Left hindlimb (tissue), 1 donor: ENCODE measurements around the gene MCTP1.

Source experiments
- DNase-seq: peaks from one replicate; pipeline ENCODE4 v3.0.0-alpha.2; 2018

Gene MCTP1

GRCh38 chr5:94691291-94691690 is 593.6 kb downstream of the MCTP1 start:
- no peak for DNase-seq

DNA sequence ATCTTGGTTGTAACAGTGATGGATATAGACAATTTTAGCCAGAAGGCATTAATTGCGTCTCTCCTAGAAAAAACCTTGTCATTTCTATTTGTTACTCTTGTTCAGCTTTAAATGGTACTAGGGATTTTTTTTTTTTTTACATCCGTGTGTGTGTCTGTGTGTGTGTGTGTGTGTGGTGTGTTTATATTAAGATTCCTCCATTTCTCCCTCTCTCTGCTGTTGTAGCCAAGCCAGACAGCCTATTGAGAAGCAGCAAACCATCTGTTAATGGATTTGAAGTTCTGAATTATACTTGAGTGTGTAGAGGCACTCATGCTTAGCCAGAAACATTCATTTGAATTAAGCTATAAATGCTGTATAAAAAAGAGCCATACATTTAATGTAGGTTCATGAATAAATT is 594.1 kb downstream of the MCTP1 start:
- no peak for DNase-seq

DNA sequence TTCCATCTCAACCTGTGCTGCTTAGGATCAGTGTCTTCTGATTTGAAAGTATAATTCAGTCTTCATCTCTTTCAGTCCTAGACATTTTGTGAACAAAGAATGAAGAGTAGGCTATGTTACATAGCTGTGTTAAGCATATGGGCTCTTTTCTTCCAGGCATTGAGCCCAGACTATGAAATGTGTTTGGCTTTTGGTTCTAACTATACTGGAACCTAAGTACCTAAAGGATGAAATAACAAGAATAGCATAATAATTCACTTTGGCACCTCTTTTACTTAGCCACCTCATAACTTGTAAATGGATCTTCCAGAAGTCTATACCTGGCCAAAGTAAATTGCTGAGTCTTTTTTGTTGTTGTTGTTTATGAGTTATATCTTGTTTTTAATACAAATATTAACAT is 595.0 kb downstream of the MCTP1 start:
- DNase-seq = no peak

GRCh38 chr5:94682814-94683520 is 601.9 kb downstream of the MCTP1 start:
- no peak for DNase-seq

GRCh38 chr5:94675965-94676618 is 608.8 kb downstream of the MCTP1 start:
- DNase-seq = no peak

DNA sequence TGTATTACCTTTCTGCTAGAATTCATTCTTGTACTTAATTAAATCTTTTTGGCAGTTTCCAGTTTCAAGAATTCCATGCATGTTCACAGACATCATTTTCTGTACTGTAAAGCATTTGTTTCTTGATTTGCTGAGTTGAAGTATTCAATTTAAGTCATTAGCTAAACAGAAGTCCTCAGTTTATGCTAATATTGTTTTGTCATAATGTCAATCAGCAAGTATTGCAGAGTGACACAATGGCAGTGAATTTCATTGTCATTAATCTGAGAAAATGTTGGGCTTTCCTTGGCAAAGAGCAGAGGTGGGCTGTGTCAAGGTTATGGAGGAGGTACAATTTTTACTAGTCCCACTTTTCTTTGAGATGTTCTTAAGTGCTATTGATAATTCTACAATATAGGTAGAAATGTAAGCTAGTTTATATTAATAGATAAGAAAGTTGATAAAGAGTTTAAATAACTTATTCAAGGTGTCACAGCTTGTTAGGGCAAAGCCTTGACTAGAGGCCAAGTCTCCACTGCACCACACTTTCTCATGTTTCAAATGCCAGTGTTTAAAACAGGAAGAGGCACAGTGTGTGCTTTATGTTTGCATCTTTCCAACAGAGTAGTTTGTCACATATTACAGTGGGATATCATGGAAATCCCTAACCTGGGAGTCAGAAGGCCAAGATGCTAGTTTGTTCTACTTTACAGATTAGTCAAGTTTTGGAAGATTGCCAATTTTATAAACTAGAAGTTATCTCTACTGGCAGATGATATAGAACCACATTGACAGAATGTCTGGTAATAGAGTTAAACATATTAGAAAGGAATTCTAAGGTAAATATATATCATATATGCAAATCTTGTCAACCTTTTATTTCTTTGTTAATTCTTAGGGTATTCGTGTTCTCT is 610.2 kb downstream of the MCTP1 start:
- DNase-seq = no peak

DNA sequence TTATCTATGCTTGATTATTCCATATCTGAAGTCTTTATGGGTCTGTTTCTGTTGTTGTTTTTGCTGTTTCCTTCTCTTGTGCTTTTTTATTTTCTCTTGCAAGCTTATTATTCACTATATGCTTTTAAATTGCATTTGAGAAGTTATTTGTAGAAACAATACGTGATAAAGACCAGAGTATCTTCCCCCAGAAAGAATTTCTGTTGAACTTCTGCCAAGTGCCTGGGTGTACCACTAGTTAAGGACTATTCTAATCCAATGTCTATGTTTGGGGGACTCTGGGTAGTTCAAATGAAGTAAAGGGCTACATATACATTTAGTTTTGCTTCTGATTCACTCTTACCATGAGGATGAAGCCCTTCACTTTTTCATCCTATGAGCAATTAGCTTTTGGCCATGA is 612.1 kb downstream of the MCTP1 start:
- no peak for DNase-seq

DNA sequence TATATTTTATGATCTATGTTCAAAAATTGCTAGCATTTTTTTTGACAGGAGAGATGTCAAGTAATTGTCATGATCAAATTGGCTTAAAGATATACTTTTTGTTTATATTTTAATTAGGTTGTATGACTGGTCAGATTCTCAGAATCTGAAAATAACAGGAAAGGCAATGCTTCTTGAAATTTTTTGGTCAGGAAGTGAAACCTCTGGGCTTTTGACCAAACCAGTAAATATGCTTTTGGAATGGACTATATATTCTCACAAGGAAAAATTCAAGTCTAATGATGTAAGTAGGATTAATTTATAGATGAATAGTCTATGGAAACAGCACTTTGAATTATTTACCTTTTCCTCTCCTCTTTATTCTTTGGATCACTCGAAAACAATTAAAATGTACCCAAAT is 614.2 kb downstream of the MCTP1 start:
- DNase-seq = no peak

- no peak for DNase-seq
Observed at GRCh38 chr5:94667937-94668336, 617.0 kb downstream of the MCTP1 start.

- no peak for DNase-seq
Observed at GRCh38 chr5:94661086-94661485, 623.8 kb downstream of the MCTP1 start.

DNA sequence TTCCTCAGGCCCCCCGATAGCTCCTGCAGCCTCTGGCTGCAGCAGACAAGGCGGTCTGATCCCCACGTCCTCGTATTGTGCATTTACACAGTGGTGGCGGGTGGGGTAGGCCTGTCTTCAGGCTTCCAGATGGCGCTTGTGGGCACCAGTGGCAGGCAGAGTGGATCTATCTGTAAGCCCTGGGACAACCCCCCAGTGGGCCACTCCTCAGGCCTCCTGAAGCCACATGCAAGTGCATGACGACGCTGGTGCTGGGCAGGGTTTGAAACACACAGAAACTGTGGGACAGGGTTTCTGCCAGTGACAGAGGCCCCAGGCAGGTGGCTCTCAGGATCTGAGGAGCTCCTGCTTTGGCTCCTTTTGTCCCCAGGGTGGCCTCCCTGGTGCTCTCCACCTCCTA is 624.4 kb downstream of the MCTP1 start:
- DNase-seq = no peak

DNA sequence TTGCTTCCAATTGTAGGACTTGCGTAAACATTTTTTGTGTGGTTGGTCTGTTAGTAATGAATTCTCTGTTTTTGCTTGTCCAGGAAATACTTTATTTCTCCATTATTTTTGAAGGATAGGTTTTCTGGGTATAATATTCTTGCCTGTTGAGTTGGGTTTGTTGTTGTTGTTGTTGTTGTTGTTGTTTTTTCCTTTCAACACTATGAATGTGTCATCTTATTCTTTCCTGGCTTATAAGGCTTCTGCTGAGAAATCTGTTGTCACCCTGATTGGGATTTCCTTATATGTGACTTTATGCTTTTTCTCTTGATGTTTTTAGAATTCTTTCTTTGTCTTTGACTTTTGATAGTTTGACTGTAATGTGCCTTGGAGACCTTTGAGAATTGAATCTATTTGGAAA is 626.6 kb downstream of the MCTP1 start:
- no peak for DNase-seq
